Neutrophil (primary cell): ENCODE results near the gene PROSER3.

Source experiments
- H3K27ac ChIP-seq: fragments of 200-600 bp; sonication (generic); 2 replicates; pipeline ENCODE4 v1.5.1; 2016; ENCODE audit warnings: mild to moderate bottlenecking, moderate library complexity
- H3K27me3 ChIP-seq: fragments of 200-600 bp; sonication (generic); 2 replicates; pipeline ENCODE4 v1.6.0; 2016; ENCODE audit warnings: mild to moderate bottlenecking
- H3K36me3 ChIP-seq: fragments of 200-600 bp; sonication (generic); 2 replicates; pipeline ENCODE4 v1.5.1; 2017
- H3K4me1 ChIP-seq, 2 experiments: fragments of 200-600 bp in 1 of 2; sonication (generic) in 1 of 2; 1 replicate in 1 of 2; 2 replicates in 1 of 2; pipeline versions ENCODE4 v1.5.1 to v1.6.1; 2013 to 2016; ENCODE audit warnings: low read depth in 1 of 2, low read length in 1 of 2, mild to moderate bottlenecking in 1 of 2, moderate library complexity in 1 of 2; ENCODE audit not compliant: control insufficient read depth in 1 of 2, insufficient read depth in 1 of 2
- H3K4me3 ChIP-seq, 2 experiments: fragments of 200-600 bp in 1 of 2; sonication (generic) in 1 of 2; 1 replicate in 1 of 2; 2 replicates in 1 of 2; pipeline ENCODE4 v1.5.1; 2013 to 2016; ENCODE audit warnings: low read depth in 1 of 2, low read length in 1 of 2, mild to moderate bottlenecking in 1 of 2, moderate library complexity in 1 of 2
- H3K9me3 ChIP-seq: fragments of 200-600 bp; sonication (generic); 2 replicates; pipeline ENCODE4 v1.5.1; 2016
- CTCF ChIP-seq: fragments of 200-600 bp; sonication (generic); IDR thresholded peaks from 2 replicates; pipeline ENCODE4 v1.5.1; 2016; ENCODE audit warnings: antibody characterized with exemption

PROSER3 gene

GRCh38 chr19:35777961-35778360 is 20.0 kb downstream of the PROSER3 start:
- no peak overlapping the region for H3K27ac ChIP-seq
- H3K36me3 ChIP-seq: peaks cover 55% of the 10 kb centered on the region
- no peaks in the 10 kb centered on the region for H3K9me3 ChIP-seq
- TF ChIP-seq CTCF: no peak
- H3K27me3 ChIP-seq: no peaks in the 10 kb centered on the region
- H3K4me1 ChIP-seq: peaks cover 15 to 19% of the 10 kb centered on the region in 2 experiments
- no peak overlapping the region for H3K4me3 ChIP-seq

GRCh38 chr19:35779033-35779432 is 21.1 kb downstream of the PROSER3 start:
- Histone ChIP-seq H3K36me3 (peaks cover 65% of the 10 kb centered on the region), H3K27me3 (no peaks in the 10 kb centered on the region), H3K4me3 (no peak overlapping the region), H3K4me1 (peaks cover 15 to 19% of the 10 kb centered on the region in 2 experiments), H3K27ac (no peak overlapping the region), H3K9me3 (no peaks in the 10 kb centered on the region)
- no peak for TF ChIP-seq CTCF

GRCh38 chr19:35780058-35780457 is 22.1 kb downstream of the PROSER3 start:
- Histone ChIP-seq H3K36me3 (peaks cover 76% of the 10 kb centered on the region), H3K4me3 (no peak overlapping the region), H3K27ac (no peak overlapping the region)

GRCh38 chr19:35780717-35781116 is 22.7 kb downstream of the PROSER3 start:
- no peak for TF ChIP-seq CTCF
- Histone ChIP-seq H3K36me3 (peaks cover 82% of the 10 kb centered on the region), H3K4me3 (no peak overlapping the region), H3K4me1 (peaks cover 7 to 10% of the 10 kb centered on the region in 2 experiments), H3K27ac (no peak overlapping the region), H3K27me3 (no peaks in the 10 kb centered on the region), H3K9me3 (no peaks in the 10 kb centered on the region)

More at GRCh38 chr19:35780058-35780457, 22.1 kb downstream of the PROSER3 start:
- H3K27me3 ChIP-seq: no peaks in the 10 kb centered on the region
- H3K4me1 ChIP-seq: peaks cover 9 to 12% of the 10 kb centered on the region in 2 experiments
- TF ChIP-seq CTCF: no peak
- no peaks in the 10 kb centered on the region for H3K9me3 ChIP-seq

- Histone ChIP-seq H3K9me3 (no peaks in the 10 kb centered on the region), H3K36me3 (peaks cover 91% of the 10 kb centered on the region), H3K4me1 (peaks cover 0 to 1% of the 10 kb centered on the region in 2 experiments), H3K27ac (no peak overlapping the region), H3K27me3 (no peaks in the 10 kb centered on the region), H3K4me3 (no peak overlapping the region)
- no peak for TF ChIP-seq CTCF
Measured at GRCh38 chr19:35781650-35782049, 23.7 kb downstream of the PROSER3 start.

GRCh38 chr19:35782589-35782988 is 24.6 kb downstream of the PROSER3 start:
- Histone ChIP-seq H3K4me1 (no peaks in the 10 kb centered on the region), H3K27ac (no peak overlapping the region), H3K27me3 (no peaks in the 10 kb centered on the region), H3K36me3 (peaks cover 97% of the 10 kb centered on the region), H3K9me3 (no peaks in the 10 kb centered on the region), H3K4me3 (no peak overlapping the region)
- TF ChIP-seq CTCF: no peak
